ENCODE measurements around the gene SNUPN. TPM values are rescaled to one million over a fixed set of nuclear protein-coding genes. Genes with fewer than 3 reads are reported as not detected.

SNUPN gene
- 19.4 TPM for total RNA-seq
- long read RNA-seq, transcript SNUPN-201 (9 exons, 1,513 nt): major isoform, 12 of 20 reads
- long read RNA-seq, partial matches to known transcripts: 1 of 20 reads
- long read RNA-seq, other reads (novel, unspliced or antisense): 3 of 20 reads

DNA sequence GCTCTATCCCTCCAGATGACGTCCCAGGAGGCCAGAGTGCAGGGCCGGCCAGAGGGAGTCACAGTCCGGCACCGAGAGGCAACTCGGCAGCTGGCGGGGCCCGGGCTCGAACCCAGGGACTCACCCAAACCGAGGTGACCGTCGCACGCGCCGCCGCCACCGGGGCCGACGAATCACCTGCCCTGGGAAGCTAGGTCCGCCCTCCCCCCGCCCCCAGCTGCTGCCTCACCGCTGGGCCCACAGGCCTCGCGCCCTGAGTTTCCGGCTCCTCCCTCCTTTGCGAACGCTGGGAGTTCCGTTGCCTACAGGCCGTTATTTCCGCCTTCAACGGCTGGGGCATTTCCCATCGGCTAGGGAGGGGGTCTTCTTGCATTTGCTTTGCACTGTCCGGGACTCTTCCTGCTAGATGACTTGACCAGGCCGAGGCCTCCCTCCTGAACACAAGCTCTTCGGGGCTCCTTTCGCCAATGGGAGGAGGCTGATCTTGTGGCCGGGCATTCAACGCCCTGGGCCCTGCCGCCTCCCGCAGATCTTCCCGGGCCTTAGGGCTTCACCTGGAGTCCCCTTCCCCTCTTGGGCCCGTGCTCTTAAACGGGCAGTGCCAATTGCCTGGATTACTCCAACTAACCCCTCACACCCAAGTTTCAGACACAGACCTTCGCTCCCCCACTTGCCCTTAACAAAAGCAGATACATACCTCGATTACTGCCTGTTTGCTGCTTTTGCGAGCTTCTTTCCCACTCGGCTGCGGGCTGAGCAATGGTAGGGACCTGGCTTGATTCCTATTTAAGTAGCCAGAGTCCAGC lies at the start of gene SNUPN:
SNUPN (minus strand) TSS at position 184 of the 806 bp plus-strand sequence. CDS start 4,674 bp downstream, outside the sequence.
- DNase-seq (ENCODE audit: missing footprints) (peak; percentile 97), ATAC-seq (peak; percentile 94)
- intact Hi-C loops (cut with DNase I): loop anchor here (5.0 kb wide), 3 partner anchors 48 to 258 kb away; partner anchors contain the start of genes MAN2C1, PTPN9 and SIN3A

DNA sequence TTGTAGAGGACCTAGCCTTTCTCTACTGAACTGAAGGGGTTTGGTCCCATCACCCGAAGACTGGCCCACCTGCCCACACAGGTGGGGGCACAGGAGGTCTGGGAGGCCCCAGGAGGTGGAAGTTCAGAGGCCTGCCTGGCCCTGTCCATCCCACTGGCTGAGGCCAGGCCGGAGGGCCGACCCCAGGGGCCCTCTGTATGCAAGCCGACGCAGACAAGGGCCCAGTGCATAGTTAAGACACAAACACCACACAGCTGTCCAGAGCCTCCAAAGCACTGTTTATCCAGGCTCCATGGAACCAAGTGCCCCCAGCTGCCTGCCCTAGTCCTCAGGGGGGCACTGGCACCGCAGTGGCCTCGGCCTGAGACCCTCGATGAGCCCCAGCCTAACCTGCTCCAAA lies 48.8 kb upstream of the SNUPN start:
- ATAC-seq (no peak), DNase-seq (ENCODE audit: missing footprints) (no peak)
- intact Hi-C loops (cut with DNase I): loop anchor here (2.0 kb wide), 1 partner anchor 36 kb away; no protein-coding TSS in a partner anchor

DNA sequence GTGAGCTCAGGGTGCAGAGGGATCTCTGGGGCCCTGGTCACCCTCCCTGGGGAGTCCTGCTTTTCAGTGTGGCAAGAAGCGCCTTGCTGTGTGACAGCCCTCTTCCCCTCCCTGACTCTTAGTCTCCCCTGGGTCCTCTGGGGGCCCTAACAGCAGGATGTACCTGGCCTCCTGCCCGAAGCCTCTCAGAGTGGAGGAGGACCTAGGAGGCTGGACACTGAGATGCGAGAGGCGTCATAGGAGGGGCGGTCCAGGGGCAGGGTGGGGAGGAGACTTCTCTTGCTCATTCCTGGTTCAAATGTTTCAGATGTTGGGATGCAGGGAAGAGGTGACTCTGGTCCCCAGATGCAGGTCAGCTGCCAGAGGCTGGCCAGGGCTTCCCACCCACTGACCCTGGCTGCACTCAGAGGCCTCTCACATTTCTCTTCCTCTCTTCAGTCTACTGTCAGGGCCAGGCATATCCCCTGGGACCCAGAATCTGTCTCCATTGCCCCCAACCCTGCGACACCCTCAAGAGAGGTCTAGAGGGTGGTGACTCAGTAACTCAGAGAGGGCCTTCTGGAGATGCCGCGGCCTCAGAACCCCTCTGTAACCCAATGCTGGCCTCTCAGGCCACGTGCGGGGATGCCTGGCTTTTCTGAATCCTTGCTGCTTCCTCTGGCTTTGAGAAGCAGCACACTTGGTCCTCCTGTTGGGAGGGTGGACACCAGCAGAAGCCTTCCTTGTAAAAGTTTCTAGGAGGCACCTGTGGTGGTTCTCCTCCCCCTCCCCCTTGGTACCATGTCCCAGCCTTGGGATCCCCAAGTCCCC lies 48.1 kb upstream of the SNUPN start:
- DNase-seq (ENCODE audit: missing footprints) (peak; percentile 92), ATAC-seq (peak; percentile 84)
- intact Hi-C loops (cut with DNase I): loop anchor here (2.0 kb wide), 1 partner anchor 35 kb away; no protein-coding TSS in a partner anchor

DNA sequence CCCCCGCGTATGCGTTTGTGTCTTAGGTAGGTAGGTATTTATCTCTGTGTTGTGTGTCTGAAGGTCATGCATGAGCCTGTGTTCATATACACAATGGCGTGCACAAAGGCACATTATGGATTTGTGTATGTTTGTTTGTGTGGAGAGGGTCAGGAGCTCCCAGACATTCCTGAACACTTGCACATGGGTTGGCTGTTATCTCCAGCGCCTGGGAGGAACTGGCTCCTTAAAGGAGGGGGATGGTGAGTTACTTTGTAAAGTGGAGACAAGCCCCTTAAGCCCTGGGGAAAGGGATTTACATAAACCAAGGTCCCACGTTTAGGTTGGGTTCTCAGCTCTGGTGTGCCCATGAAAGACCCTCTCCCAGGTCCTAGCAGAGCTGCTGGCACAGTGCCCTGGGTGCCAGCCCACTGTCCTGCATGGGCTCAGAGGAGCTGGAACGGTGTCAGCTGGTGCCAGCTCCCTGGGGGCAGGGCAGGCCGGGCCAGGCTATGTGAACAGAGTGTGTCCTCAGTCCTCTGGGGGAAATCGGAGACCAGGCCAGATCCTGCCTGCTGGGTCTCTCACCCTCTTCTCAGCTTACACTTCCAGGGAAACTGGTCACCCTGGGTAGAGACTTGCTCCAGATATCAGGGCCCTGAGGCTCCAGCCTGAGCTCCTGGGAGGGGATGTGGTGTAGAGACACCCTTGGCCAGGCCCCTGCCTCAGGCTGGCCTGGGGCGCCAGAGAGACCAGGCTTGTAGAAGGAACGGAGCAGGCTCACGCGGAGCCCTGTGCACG lies 47.3 kb upstream of the SNUPN start:
- intact Hi-C loops (cut with DNase I): no loop called here
- DNase-seq (ENCODE audit: missing footprints) (no peak), ATAC-seq (peak; percentile 36)

DNA sequence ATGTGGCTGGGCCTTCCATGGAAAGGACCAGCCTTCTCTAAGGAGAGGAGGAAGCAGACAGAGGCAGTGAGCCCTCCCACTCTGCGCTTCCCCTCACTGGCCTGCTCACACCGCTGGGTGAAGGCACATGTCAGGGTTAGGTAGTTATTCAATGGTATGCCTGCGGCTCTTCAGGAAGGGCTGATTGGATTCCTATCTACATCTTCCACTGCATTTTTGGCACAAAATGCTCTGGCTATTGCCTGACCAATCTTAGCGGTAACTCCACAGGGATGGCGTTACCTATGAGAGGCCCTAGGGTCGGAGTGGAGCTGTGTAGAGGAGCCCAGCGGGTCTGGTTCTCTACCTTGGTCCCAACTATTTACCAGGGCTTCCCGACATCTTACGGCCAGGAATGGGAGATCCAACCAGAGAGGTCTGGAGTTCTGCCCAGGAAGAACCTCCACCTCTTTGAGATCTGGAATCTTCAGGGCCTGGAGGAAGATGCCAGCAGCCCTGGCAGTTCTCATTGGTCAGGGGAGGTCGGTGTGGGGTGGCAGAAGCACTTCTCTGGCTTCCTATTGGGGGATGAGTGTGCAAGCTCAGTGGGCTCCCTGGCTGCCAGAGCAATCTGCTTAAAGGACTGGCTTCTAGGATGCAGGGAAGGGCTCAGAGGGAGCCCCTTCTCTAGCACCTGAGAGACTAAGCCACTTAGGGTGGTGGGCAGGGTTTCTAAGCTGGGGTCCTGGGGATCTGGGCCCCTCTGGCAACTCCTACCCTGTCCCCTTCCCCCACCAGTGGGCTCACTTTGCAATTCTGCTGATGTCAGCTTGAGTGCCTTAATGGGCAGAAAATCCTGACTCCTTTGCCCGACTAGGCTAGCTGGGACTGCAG lies 46.4 kb upstream of the SNUPN start:
- no peak for ATAC-seq
- no peak for DNase-seq (ENCODE audit: missing footprints)
- intact Hi-C loops (cut with DNase I): no loop called here

DNA sequence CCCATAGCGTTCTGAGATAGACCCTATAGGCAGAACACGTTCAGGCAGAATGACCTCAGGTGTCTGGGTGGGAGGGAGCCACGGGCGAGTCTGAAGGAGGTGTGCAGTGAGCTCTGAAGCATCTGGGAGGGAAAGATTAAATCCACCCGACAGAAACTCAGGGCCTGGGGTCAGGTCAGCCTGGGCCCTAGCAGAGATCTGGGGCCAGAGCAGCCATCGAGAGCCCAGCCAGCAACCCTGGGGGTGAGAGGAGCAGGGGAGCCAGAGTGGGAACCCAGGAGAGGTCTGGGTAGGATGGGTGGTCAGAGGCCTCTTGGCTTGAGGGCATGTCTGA lies 44.3 kb upstream of the SNUPN start:
- intact Hi-C loops (cut with DNase I): no loop called here
- DNase-seq (ENCODE audit: missing footprints) (no peak), ATAC-seq (no peak)

DNA sequence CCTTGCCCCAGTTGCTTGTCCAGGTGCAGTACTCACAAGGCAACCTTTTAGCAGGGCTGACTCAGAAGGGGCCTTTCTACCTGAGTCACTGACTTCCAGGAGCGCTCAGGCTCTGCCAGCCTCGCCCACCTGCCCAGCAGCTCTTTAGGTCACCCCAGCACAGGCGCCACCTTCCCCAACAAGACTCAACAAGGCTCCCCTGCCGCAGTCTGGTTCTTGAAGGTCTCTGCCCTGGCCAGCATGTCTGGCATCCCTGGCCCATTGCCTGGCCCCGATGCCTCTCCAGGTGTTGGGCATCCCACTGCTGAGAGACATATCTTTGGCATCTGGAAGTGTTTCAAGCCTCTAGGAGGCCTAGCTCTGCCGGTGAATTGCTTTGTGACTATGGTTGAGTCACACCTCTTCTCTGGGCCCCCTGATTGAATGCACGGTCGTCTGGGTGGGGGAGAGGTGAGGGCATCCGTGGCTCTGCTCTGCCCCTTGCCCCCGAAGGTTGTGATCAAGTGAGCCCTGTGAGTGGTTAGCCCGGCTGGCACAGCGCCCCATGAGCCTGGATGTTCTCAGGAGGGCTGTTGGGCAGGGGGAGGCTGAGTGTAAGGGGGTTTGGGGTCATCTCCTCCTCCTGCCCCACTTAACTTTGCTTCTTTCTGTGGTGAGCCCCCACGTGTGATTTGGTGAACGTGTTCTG lies 43.8 kb upstream of the SNUPN start:
- DNase-seq (ENCODE audit: missing footprints) (no peak), ATAC-seq (no peak)
- intact Hi-C loops (cut with DNase I): no loop called here

DNA sequence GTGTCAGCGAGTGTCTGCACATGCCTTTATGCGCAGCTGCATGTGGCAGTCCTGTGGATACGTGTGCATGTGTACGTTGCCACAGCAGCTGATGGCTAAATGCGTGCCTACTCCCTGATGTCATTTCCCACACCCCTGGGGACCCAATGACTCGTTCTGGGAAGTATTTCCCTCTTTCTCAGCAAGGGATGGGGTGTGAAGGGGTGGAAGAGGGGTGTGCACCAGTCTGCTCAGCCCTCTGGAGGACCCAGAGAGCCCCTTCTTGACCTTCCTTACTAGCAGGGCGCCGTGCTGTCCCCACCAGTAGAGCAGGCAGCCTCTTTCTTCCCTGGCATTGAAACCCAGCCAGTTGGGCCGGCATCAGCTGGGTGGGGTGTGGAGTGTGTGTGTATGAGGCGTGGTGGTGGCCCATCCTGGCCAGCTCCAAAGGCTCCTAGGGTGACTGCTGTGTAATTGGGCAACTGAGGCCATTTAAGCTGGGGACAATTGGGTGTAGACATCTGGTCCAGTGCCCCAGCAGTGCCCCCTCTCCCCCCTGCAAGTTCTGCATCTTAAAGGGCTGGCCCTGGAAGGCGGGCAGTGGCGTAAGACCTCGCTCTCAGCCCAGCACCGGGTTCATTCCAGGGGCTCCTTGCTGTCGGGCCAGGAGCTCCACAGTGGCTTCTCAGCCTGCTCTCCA lies 41.4 kb upstream of the SNUPN start:
- ATAC-seq: peak; percentile 61
- intact Hi-C loops (cut with DNase I): no loop called here
- no peak for DNase-seq (ENCODE audit: missing footprints)

DNA sequence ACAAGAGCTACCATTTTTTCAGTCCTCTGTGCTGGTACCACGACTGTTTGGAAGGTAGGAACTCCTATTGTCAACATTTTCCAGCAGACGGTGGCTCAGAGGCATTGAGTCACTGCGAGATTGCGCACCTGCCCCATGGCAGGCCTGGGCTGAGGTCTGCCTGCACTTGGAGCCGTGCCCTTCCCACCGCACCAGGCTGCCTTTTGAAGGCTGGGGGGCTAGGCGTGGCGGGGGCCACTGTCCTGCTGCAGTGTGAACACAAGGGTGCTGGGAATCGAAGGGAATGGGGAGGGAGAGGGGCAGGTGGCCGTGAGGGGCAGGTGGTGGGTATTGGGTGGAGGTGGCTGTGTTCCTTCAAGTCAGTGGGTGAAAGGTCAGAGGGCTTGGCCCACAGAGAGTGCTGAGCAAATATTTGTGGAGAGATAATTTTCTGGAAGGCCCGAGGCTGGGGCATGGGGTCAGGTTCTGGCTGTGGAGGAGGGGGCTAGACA lies 38.5 kb upstream of the SNUPN start:
- intact Hi-C loops (cut with DNase I): no loop called here
- DNase-seq (ENCODE audit: missing footprints) (no peak), ATAC-seq (no peak)

DNA sequence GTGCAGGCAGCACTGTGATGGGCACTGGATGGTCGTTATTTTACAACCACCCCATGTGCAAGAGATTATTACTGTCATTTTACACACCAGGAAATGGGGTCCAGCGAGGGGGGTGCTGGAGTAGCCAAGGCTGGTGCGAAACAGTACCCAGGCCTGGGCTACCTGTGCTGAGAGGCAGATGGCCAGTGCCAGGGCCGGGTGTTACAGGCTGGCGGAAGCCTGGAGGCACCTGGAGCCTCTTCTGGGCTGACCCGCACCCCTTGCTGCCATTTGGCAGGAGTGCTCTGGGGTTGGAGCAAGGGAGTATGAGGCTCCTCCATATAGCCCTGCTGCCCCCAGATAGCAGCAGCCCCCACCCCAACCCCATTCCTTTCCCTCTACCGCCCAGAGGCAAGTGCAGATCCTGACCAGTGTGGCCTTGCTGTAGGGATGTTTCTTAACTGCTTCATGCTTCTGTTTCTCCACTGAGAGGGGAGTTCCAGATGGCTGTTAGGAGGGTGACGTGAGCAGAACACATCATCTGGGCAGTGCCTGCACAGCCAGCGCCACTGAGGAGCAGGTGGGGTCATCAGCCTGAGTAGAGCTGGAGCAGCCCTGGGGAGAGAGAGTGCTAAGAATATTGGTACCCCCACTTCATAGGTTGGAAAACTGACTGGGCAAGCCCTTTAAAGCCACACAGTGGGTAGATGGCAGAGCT lies 37.4 kb upstream of the SNUPN start:
- intact Hi-C loops (cut with DNase I): no loop called here
- ATAC-seq: no peak
- no peak for DNase-seq (ENCODE audit: missing footprints)

DNA sequence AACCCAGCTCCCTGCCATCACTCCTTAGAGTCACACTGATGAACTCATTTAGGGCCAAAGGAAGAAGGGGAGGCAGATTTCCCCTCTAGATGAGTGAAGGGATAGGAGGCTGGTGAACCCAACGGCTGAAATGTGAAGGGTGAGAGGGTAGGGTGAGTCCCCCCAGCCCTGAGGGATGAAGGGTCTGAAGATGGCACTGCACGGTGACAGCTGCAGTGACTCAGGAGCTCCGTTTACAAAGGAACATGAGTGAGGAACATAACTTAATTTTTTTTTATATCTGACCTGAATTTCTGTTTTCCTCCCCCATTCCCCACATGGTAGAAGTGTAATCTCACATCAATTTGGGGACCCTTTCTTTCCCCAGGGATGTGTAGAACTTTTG lies 36.2 kb upstream of the SNUPN start:
- no peak for DNase-seq (ENCODE audit: missing footprints)
- intact Hi-C loops (cut with DNase I): no loop called here
- no peak for ATAC-seq

DNA sequence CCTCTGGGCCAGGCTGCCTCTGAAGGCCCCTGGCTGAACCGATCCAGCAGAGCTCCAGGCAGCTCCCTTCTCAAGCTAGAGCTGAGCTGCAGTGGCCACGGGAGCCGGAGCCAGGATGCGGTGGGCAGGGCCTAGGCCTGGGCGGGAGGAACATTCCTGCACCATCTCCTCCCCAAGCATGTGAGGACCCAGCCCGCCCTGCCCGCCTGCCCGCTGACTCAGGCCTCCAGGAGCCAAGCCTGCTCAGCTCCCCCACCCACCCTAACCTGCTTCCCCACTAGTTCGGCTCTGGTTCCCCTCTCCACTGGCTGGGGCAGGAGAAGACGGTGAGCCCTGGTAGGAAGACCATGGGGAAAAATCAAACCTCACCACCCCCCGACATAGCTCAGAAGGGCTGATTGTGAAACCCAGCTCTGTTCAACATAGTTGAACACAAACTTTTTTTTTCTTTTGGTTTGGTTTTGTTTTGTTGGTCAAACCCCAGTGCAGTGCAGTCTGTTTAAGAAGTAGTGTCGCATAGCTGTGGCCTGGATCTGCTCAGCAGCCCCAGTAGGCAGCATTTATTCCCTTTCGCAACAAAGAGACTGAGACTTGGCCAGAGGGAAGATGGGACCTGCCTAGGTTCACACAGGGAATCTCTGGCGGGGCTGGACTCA lies 35.7 kb upstream of the SNUPN start:
- ATAC-seq (peak; percentile 93), DNase-seq (ENCODE audit: missing footprints) (peak; percentile 92)
- intact Hi-C loops (cut with DNase I): no loop called here

DNA sequence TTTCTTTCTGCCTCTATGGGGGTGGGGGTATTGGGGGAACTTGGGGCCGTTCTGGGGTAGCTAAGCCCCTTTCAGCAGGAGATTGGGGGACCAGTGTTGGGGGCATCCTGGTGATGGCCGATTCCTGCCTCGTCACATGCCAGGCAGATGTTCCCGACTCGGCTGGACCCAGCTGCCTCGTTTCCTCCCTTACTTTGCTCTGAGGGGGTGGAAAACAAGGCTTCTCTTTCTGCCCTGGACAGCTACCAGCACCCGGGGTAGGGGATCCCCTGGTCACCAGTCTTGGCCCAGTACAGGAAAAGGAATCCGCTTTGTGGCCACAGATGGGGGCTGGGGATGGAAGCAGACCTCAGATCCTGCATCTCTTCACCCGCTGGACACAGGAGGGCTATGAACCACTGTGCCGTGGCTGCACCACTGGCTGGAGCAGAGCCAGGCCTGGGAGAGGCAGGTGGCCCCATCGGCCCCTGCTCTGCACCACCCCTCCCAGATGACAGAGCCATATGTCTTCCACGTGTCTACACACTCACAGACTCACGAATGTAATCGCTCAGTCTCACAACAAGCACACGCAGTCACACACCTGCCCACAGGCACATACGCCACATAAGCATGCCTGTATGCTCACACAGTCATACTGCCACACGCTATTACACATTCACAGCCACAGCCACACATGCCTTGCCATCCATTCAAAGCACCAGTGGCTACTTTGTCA lies 34.6 kb upstream of the SNUPN start:
- DNase-seq (ENCODE audit: missing footprints) (no peak), ATAC-seq (no peak)
- intact Hi-C loops (cut with DNase I): no loop called here

DNA sequence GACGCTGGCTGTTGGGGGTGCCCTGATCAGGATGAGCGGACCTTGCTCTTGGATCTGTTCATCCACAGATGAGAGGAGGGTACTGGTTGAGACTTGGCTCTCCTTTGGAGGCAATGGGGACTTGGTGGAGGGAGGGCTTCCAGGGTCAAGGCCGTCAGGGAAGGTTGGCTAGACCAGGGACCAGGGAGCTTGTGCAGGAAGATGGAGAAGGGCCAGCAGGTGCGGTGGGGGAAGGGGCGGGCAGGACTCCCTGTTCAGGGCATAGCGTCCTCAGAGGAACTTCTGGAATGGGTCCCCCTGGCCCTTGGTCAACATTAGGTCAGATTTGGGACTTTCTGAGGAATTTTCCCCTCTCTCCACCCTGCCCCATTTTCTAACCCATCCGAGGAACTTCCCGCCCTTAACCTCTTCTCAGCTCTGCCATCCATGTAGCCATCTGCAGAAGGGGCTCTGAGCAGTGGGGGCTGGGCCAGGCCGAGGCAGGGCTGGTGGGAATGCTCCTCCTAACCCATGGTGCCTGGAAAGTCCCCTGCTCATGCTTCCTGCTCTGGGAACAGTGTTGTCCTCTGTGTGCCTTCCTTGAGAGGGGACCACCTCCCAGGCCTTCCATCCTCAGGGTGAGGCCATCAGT lies 33.7 kb upstream of the SNUPN start:
- intact Hi-C loops (cut with DNase I): no loop called here
- DNase-seq (ENCODE audit: missing footprints): peak; percentile 64
- ATAC-seq: no peak

DNA sequence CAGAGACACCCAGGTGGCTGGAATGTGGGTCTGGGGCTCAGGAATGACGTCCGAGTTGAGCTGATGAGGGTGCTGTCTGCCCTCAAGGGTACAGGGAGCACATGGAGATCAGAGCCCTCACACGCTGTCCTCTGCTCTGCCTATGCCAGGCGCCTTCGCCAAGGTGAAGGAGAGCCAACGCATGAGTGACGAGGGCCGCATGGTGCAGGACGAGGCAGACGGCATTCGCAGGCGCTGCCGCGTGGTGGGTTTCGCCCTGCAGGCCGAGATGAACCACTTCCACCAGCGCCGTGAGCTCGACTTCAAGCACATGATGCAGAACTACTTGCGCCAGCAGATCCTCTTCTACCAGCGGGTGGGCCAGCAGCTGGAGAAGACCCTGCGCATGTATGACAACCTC lies 31.3 kb upstream of the SNUPN start:
- no peak for DNase-seq (ENCODE audit: missing footprints)
- intact Hi-C loops (cut with DNase I): no loop called here

More for the DNA sequence above, 31.3 kb upstream of the SNUPN start:
- ATAC-seq: no peak
